ENCODE data around the gene CARD19.
A peak's percentile ranks its signal among the peaks of the same experiment; 100 is the strongest.
"Not testable (repeated sequence)": the region's sequence is repeated elsewhere in the genome, so short reads cannot be mapped to it uniquely, and the experiment has no call there.

The CARD19 gene

DNA sequence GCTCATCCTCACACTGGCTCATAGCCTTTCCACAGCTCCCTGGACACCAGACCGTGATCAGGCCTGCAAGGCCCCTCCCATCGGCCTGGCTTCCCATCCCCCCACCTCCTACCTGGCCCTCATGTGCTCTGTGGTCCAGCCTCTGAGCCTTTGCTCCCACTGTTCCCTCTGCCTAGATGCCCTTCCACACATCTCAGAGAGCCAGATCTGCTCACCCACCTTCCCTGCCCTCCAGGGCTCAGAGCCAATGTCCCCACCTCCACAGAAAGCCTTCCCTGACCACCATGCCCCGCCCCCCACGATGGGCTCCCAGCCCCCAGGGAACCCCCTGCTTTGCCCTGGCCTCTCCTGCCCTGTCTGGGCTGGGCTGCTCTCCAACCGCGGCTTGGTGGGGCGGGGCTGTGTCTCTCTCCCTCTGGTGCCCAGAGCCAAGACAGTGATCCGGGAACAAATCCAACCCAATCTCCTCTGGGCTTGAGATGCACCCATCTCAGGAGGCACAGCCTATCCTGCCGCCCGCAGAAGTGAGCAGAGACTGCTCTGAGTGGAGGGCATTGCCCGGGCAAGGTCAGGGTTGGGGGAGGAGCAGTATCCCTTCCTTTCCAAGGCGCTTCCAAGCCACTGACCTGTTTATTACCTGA, 36.4 kb downstream of the CARD19 start:
- no peaks in the 10 kb centered on the region for H3K27me3 Mint-ChIP-seq
- DNase-seq = no peak
- H3K4me3 Mint-ChIP-seq = peak overlapping the region; percentile 90
- H3K9me3 Mint-ChIP-seq = no peaks in the 10 kb centered on the region
- H3K27ac Mint-ChIP-seq = peak overlapping the region; percentile 90
- H3K4me1 Mint-ChIP-seq = peaks cover 67% of the 10 kb centered on the region
- no peak for ATAC-seq
- H3K36me3 Mint-ChIP-seq (ENCODE audit: low read depth) = peaks cover 8% of the 10 kb centered on the region

DNA sequence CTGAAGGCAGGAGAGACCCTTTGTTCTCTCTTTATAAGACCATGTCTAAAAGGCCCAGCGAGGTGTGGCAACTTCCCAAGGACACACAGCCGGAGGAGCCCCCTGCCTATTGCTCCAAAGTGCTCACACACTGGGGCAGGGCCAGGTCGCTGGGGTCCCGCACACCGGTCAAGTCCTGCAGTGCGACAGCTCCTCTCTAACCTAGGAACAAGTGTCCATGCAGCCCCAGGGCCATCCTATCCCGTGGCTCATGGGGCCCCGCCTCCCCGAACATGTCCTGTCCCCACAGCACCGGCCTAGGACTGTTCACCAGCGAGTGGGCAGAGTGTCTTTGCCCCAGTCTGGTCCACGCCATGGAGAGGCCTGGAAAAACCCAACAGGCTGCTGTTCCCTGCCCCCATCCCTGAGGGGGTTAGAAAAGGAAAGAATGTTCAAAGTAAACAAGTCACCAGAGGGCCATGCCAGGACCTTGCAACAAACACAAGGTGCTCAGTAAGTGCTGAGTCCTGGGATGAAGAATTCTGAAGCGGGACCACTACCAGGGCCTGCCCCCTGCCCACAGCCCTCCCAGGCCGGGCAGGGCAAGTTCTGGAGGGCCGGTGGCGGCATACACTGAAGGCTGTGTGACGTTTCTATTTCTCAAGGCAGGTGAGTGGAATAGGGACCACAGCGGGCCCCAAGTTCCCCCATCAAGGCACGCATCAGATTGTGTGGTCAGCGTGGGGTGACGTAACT, 37.1 kb downstream of the CARD19 start:
- Mint-ChIP-seq H3K4me3 (peak overlapping the region; percentile 90), H3K9me3 (no peaks in the 10 kb centered on the region), H3K4me1 (peaks cover 64% of the 10 kb centered on the region), H3K27ac (peak overlapping the region; percentile 90), H3K36me3 (ENCODE audit: low read depth) (peaks cover 8% of the 10 kb centered on the region), H3K27me3 (no peaks in the 10 kb centered on the region)
- ATAC-seq (peak; percentile 27), DNase-seq (no peak)

DNA sequence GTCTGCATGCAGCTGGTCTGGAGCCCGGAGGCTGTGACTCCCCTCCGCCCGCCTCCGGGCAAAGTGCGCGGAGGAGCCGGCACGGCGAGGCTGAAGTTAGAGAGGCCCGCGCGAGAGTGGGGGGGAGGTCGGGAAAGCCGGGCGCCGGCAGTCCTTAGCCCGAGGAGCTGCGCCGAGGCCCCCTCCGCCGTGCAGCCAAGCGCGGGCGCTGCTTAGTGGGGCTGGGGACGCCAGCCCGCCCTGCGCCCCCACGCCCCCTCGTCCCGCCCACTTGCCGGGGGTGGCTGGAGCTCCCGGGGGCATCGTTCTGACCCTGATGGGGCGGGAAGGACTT, 37.6 kb downstream of the CARD19 start:
- Mint-ChIP-seq H3K9me3 (no peaks in the 10 kb centered on the region), H3K36me3 (ENCODE audit: low read depth) (peaks cover 8% of the 10 kb centered on the region), H3K4me3 (peak overlapping the region; percentile 90), H3K4me1 (peaks cover 61% of the 10 kb centered on the region), H3K27ac (peak overlapping the region; percentile 90), H3K27me3 (no peaks in the 10 kb centered on the region)
- peak; percentile 72 for DNase-seq
- no peak for ATAC-seq

- DNase-seq = peak; percentile 93
Observed at GRCh38 chr9:93134015-93134739, 38.2 kb downstream of the CARD19 start, which contains the start of gene NINJ1. Gene NINJ1 (minus strand): TSS chr9:93134251. CDS start chr9:93134217, 34 bp downstream.

GRCh38 chr9:93134740-93135444, 38.9 kb downstream of the CARD19 start:
- H3K27ac Mint-ChIP-seq = peak overlapping the region; percentile 87
- peak overlapping the region; percentile 80 for H3K4me3 Mint-ChIP-seq
- no peaks in the 10 kb centered on the region for H3K27me3 Mint-ChIP-seq
- DNase-seq = no peak
- H3K36me3 Mint-ChIP-seq (ENCODE audit: low read depth) = peaks cover 8% of the 10 kb centered on the region
- peaks cover 58% of the 10 kb centered on the region for H3K4me1 Mint-ChIP-seq
- H3K9me3 Mint-ChIP-seq = no peaks in the 10 kb centered on the region
- ATAC-seq = no peak

More at GRCh38 chr9:93134015-93134739, 38.2 kb downstream of the CARD19 start, which contains the start of gene NINJ1:
- Mint-ChIP-seq H3K36me3 (ENCODE audit: low read depth) (peaks cover 8% of the 10 kb centered on the region), H3K4me3 (peak within 1 kb of the TSS; percentile 90), H3K4me1 (peaks cover 58% of the 10 kb centered on the region), H3K27me3 (no peaks in the 10 kb centered on the region), H3K27ac (peak within 1 kb of the TSS; percentile 90), H3K9me3 (no peaks in the 10 kb centered on the region)
- peak; percentile 86 for ATAC-seq

GRCh38 chr9:93136011-93136440, 40.0 kb downstream of the CARD19 start:
- Mint-ChIP-seq H3K36me3 (ENCODE audit: low read depth) (peaks cover 8% of the 10 kb centered on the region), H3K4me3 (no peak overlapping the region), H3K4me1 (peaks cover 57% of the 10 kb centered on the region), H3K27me3 (no peaks in the 10 kb centered on the region), H3K27ac (no peak overlapping the region), H3K9me3 (no peaks in the 10 kb centered on the region)
- ATAC-seq = no peak
- DNase-seq = no peak

- H3K4me3 Mint-ChIP-seq = no peak overlapping the region
- peaks cover 5% of the 10 kb centered on the region for H3K36me3 Mint-ChIP-seq (ENCODE audit: low read depth)
- ATAC-seq (no peak), DNase-seq (no peak)
- no peaks in the 10 kb centered on the region for H3K27me3 Mint-ChIP-seq
- H3K27ac Mint-ChIP-seq = no peak overlapping the region
- H3K4me1 Mint-ChIP-seq = peaks cover 49% of the 10 kb centered on the region
- H3K9me3 Mint-ChIP-seq = no peaks in the 10 kb centered on the region
Observed at GRCh38 chr9:93137362-93137761, 41.3 kb downstream of the CARD19 start.

DNA sequence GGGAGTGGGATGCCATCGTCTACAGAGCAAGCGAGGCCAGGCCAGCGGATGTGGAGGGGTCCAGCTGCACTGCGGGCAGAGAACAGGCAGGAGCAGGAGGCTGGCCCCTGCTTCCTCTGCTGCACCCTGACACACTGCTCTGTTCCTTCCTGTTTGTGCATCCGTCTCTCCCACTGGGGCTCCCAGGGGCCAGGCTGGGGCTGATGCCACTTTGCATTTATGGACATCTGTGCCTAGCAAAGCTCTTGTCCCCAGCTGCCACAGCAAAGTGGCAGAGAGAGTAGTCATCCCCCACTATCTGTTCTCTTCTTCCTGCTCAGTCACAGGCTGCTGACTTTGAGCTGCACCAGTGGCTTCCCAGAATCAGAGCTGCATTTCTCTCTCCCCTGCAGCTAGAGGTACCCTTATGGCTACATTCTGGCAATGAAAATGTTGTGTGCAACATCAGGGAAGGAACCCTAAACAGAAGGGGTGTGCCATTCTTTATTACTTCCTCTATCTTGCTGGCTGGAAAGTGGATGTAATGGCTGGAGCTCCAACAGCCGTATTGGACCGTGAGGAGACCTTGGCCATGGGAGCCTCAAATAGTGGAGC, 42.3 kb downstream of the CARD19 start:
- ATAC-seq = no peak
- H3K36me3 Mint-ChIP-seq (ENCODE audit: low read depth) = no peaks in the 10 kb centered on the region
- H3K4me1 Mint-ChIP-seq = peaks cover 44% of the 10 kb centered on the region

DNA sequence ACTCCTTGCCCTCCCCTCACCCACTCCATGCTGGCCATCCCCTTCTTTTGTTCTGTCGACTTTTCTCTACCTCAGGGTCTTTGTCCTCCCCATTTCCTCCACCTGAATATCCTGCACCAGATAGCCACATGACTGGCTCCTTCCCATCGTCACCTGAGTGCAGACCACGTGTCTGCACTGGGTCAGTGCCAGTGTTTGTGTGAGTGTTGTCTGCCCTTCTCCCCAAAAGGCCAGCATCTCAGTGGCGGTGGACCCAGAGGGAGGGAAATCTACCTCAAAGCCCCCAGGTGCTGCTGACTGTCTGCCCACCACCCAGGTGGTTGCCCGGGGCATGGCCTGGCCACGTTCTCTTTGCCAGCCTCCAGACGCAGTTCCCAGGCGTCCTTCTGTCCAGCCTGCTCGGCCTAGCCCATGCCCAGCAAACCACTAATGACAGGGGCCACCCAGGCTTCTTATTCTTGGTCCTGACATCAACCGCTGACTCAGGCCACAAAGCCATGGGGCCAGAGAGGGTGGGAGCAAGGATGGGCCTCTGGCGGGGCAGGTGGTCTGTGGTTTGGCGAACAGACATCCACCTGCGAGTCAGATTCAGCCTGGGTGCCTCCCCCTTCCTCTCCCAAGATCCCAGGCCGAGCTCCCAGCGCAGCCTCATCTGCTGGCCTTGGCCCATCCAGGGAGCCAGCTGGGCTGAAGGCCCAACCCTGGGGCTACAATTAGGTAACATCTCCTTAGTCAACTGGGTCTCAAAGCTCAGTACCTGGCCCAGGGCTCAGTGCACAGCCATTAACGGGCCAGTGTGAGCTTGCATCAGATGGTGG, 43.6 kb downstream of the CARD19 start:
- DNase-seq (no peak), ATAC-seq (no peak)
- H3K4me1 Mint-ChIP-seq = peaks cover 55% of the 10 kb centered on the region
- H3K27ac Mint-ChIP-seq = no peak overlapping the region
- no peaks in the 10 kb centered on the region for H3K9me3 Mint-ChIP-seq
- no peaks in the 10 kb centered on the region for H3K36me3 Mint-ChIP-seq (ENCODE audit: low read depth)
- H3K4me3 Mint-ChIP-seq = no peak overlapping the region
- H3K27me3 Mint-ChIP-seq = no peaks in the 10 kb centered on the region

More for the DNA sequence above, 42.3 kb downstream of the CARD19 start:
- no peak for DNase-seq
- H3K27ac Mint-ChIP-seq = no peak overlapping the region
- H3K4me3 Mint-ChIP-seq = no peak overlapping the region
- no peaks in the 10 kb centered on the region for H3K9me3 Mint-ChIP-seq
- H3K27me3 Mint-ChIP-seq = no peaks in the 10 kb centered on the region

DNA sequence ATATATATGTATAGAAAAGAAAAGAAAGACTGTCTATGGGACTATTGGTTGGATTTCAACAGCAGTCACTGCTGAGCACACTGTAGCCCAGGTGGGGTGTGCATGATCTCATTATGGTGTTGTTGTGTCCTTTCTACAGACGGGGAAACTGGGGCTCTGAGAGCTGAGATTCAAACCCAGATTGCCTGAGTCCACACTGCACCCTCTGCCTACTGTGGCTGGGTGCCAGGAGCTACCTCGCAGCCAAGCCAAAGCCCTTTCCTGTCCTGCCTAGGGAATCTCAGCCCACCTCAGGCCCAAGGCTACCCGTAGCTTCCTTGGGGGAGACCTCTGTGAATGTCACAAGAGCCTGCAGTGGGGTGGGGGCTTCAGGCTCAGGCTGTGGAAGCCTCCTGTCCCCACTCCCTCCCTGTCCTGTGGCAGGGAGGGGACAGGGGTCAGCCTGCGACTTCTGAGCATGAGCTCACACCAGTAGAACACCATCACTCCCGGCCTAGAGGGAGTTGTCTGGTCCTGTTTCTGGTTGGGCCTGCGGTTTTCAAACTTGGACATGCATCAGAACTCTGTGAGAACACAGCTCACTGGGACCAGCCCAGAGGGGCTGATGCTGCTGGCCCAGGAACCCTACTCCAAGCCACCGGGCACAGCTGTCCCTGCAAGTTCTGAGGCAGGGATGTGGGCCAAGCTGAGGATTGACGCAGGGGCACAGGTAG, 45.9 kb downstream of the CARD19 start:
- DNase-seq = no peak
- Mint-ChIP-seq H3K4me3 (no peak overlapping the region), H3K36me3 (ENCODE audit: low read depth) (peaks cover 11% of the 10 kb centered on the region), H3K9me3 (peaks cover 9% of the 10 kb centered on the region), H3K27me3 (no peaks in the 10 kb centered on the region), H3K4me1 (peaks cover 51% of the 10 kb centered on the region), H3K27ac (no peak overlapping the region)
- ATAC-seq = no peak

- H3K36me3 Mint-ChIP-seq (ENCODE audit: low read depth) = peaks cover 25% of the 10 kb centered on the region
- peaks cover 59% of the 10 kb centered on the region for H3K4me1 Mint-ChIP-seq
- no peak overlapping the region for H3K4me3 Mint-ChIP-seq
- no peaks in the 10 kb centered on the region for H3K27me3 Mint-ChIP-seq
- peak; percentile 38 for DNase-seq
- peaks cover 17% of the 10 kb centered on the region for H3K9me3 Mint-ChIP-seq
- peak overlapping the region; percentile 74 for H3K27ac Mint-ChIP-seq
- peak; percentile 29 for ATAC-seq
Observed at GRCh38 chr9:93143830-93144530, 48.0 kb downstream of the CARD19 start.

GRCh38 chr9:93146696-93147095, 50.7 kb downstream of the CARD19 start:
- DNase-seq = peak; percentile 51
- Mint-ChIP-seq H3K4me1 (peaks cover 62% of the 10 kb centered on the region), H3K9me3 (peaks cover 17% of the 10 kb centered on the region), H3K27ac (peak overlapping the region; percentile 85), H3K4me3 (peak overlapping the region; percentile 39), H3K36me3 (ENCODE audit: low read depth) (peaks cover 25% of the 10 kb centered on the region)
- not testable (repeated sequence) for H3K27me3 Mint-ChIP-seq
- peak; percentile 58 for ATAC-seq

Measured in activated naive CD8-positive, alpha-beta T cell treated with anti-CD3 and anti-CD28 coated beads, Interleukin-2, amount 50 U/mL, for 24 hours (primary cell).